Mesendoderm (in vitro differentiated cells): ENCODE results near the gene NAPG.
"Not testable (repeated sequence)": the region's sequence is repeated elsewhere in the genome, so short reads cannot be mapped to it uniquely, and the experiment has no call there.

Source experiments
- DNase-seq: peaks from one replicate; pipeline ENCODE4 v3.0.0; 2013
- H2AK5ac ChIP-seq: 2 replicates; pipeline ENCODE4 v1.6.1; 2013; ENCODE audit warnings: low read length, inconsistent platforms
- H2BK120ac ChIP-seq: 2 replicates; pipeline ENCODE4 v1.6.1; 2013; ENCODE audit warnings: low read depth, mild to moderate bottlenecking, low read length, moderate library complexity, mixed read lengths
- H2BK15ac ChIP-seq: replicated peaks from 2 replicates; pipeline ENCODE4 v1.6.1; 2013; ENCODE audit warnings: low read depth, mild to moderate bottlenecking, moderate library complexity
- H2BK5ac ChIP-seq: 2 replicates; pipeline ENCODE4 v1.6.1; 2013; ENCODE audit warnings: low read length, inconsistent platforms
- H3K18ac ChIP-seq: 2 replicates; pipeline ENCODE4 v1.6.1; 2013; ENCODE audit warnings: mild to moderate bottlenecking, low read length, mixed read lengths
- H3K23ac ChIP-seq: one replicate; pipeline ENCODE4 v1.6.1; 2013; ENCODE audit warnings: low read length
- H3K27ac ChIP-seq: 2 replicates; pipeline ENCODE4 v1.5.1; 2013; ENCODE audit warnings: low read depth, mild to moderate bottlenecking, inconsistent platforms, low read length, moderate library complexity
- H3K27me3 ChIP-seq: 2 replicates; pipeline ENCODE4 v1.6.1; 2013; ENCODE audit warnings: low read length, control low read depth, mild to moderate bottlenecking, inconsistent platforms; ENCODE audit not compliant: insufficient read depth, poor library complexity
- H3K36me3 ChIP-seq: 2 replicates; pipeline ENCODE4 v1.6.1; 2013; ENCODE audit warnings: low read length, inconsistent platforms; ENCODE audit not compliant: control insufficient read depth, insufficient read depth
- H3K4ac ChIP-seq: one replicate; pipeline ENCODE4 v1.6.1; 2013; ENCODE audit warnings: low read depth, mild to moderate bottlenecking, low read length, moderate library complexity
- H3K4me1 ChIP-seq: 2 replicates; pipeline ENCODE4 v1.6.1; 2013; ENCODE audit warnings: low read depth, low read length, inconsistent platforms; ENCODE audit not compliant: control insufficient read depth
- H3K4me2 ChIP-seq: 2 replicates; pipeline ENCODE4 v1.6.1; 2013; ENCODE audit warnings: low read length
- H3K4me3 ChIP-seq: 2 replicates; pipeline ENCODE4 v1.5.1; 2013; ENCODE audit warnings: mild to moderate bottlenecking, low read length
- H3K56ac ChIP-seq: one replicate; pipeline ENCODE4 v1.6.1; 2013; ENCODE audit warnings: low read length
- H3K79me1 ChIP-seq: 2 replicates; pipeline ENCODE4 v1.6.1; 2013; ENCODE audit warnings: low read length, inconsistent platforms
- H3K79me2 ChIP-seq: 2 replicates; pipeline ENCODE4 v1.6.1; 2013; ENCODE audit warnings: mild to moderate bottlenecking, low read length; ENCODE audit not compliant: control insufficient read depth, insufficient read depth
- H3K9ac ChIP-seq: 2 replicates; pipeline ENCODE4 v1.6.1; 2013; ENCODE audit warnings: low read length, inconsistent platforms
- H4K5ac ChIP-seq: one replicate; pipeline ENCODE4 v1.6.1; 2013; ENCODE audit warnings: low read length
- H4K8ac ChIP-seq: one replicate; pipeline ENCODE4 v1.6.1; 2013; ENCODE audit warnings: low read depth, mild to moderate bottlenecking, control low read depth, low read length, moderate library complexity
- WGBS: extraction: QIAGEN DNeasy Blood & Tissue Kit; methylation state at CpG from one replicate; pipeline ENCODE4 v1.1.7; 2013; ENCODE audit warnings: low lambda C conversion rate, missing lambda C conversion rate; ENCODE audit not compliant: insufficient coverage; ENCODE audit errors: extremely low coverage; 5-methylcytosine and 5-hydroxymethylcytosine counted together

The NAPG gene

DNA sequence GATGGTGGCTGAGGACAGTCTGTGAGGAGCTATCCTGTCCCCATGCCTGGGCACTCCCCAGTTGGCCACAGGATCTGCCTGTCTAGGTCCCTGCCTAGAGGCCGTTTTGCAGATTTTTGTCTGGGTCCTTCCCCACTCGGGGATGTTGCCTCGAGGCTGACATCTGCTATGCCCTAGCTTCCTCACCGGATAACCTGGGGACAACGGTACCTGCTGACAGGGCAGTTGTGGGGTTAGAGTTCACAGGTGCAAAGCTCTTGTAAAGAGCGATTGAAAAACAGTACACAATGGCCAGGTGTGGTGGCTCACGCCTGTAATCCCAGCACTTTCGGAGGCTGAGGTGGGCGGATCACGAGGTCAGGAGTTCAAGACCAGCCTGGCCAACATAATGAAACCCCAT lies 30.4 kb downstream of the NAPG start:
- H3K79me2 ChIP-seq, H3K36me3 ChIP-seq, H2BK15ac ChIP-seq, H3K4me1 ChIP-seq, H3K18ac ChIP-seq, H3K79me1 ChIP-seq, H4K8ac ChIP-seq, H3K9ac ChIP-seq, H3K27me3 ChIP-seq, H2BK120ac ChIP-seq, DNase-seq, H3K4ac ChIP-seq, H2BK5ac ChIP-seq, H3K4me2 ChIP-seq, H4K5ac ChIP-seq, H3K4me3 ChIP-seq, H3K27ac ChIP-seq, H3K56ac ChIP-seq, H2AK5ac ChIP-seq, H3K23ac ChIP-seq: not testable (repeated sequence)
- no CpG with 5 or more reads among the region's 10 CpGs for WGBS

DNA sequence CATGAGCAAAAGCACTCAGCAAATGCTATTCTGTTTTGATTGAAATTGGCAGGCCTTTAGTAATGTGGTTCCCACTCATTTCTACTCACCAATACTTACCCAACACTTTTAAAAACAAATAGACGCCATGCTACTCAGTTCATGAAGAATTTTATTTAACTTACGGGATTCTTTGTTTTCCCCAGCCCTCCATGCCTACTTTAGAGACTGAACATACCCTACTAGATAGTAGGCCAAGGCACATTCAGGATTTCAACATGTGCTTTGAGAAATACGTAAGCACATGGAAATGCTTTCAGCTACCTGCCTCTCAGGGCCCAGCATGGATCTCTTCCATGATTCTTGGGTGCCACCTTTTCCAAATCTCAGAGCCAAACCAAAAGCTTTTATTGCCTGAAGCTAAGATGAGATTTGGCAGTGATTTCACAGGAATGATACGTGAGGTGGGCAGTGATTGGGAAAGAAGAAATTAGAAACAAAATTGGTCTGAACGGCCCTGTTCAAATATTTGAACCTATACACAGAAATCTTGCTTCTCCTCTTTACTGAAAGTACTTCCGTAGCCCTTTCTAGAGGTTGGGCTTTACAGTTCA lies 31.4 kb downstream of the NAPG start:
- no peak for DNase-seq
- WGBS: 100% methylated on average over 1 of the region's 6 CpGs
- peaks cover 4% of the 10 kb centered on the region for H3K36me3 ChIP-seq

DNA sequence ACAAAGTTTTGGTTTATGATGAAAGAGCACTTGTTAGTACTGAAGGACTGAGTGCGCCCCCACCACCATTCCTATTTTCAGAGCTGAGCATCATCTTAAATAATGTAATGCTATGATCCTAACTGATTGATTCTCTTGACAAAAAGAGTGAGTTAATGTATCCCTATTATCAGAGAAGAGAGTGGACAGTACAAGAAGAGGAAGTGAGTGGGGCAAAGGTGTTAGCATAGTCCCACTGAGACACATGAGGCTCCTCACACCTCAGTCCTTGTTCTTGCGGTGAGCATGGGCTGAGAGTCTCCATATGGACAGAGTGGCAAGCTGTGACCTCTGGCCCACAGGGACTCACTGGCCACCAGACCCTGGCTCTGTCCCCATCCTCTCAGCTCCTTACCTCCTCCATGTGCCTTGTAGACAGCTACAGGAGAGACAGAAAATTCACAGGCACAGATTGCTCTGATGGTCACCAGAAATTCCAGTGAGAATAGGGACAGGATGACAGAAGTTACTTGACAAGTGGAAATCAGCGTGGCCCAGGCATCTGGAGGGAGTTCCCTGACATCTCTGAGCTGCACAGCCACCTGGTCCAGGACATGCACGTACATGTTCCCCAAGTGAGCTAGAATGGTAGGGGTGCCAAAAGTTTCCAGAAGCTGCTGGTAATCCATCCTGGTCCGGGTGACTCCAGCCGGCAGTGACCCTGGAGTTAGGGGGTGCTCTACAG lies 32.6 kb downstream of the NAPG start:
- H3K36me3 ChIP-seq: peaks cover 4% of the 10 kb centered on the region
- H2AK5ac ChIP-seq: no peak overlapping the region
- H3K18ac ChIP-seq: no peak overlapping the region
- no peak overlapping the region for H2BK5ac ChIP-seq
- H4K8ac ChIP-seq: no peak overlapping the region
- no peaks in the 10 kb centered on the region for H3K79me2 ChIP-seq
- no peak overlapping the region for H2BK120ac ChIP-seq
- H3K79me1 ChIP-seq: no peaks in the 10 kb centered on the region
- H3K23ac ChIP-seq: no peak overlapping the region
- no peak overlapping the region for H2BK15ac ChIP-seq
- H3K27ac ChIP-seq: no peak overlapping the region
- H3K9ac ChIP-seq: no peak overlapping the region
- H3K56ac ChIP-seq: no peak overlapping the region
- H3K4me1 ChIP-seq: no peaks in the 10 kb centered on the region
- H3K4me2 ChIP-seq: no peak overlapping the region
- H3K4me3 ChIP-seq: no peak overlapping the region
- H3K4ac ChIP-seq: no peak overlapping the region
- no peak for DNase-seq
- H3K27me3 ChIP-seq: no peaks in the 10 kb centered on the region
- H4K5ac ChIP-seq: no peak overlapping the region
- WGBS: no CpG with 5 or more reads among the region's 6 CpGs

More for the DNA sequence above, 31.4 kb downstream of the NAPG start:
- no peak overlapping the region for H3K4ac ChIP-seq
- H3K4me2 ChIP-seq: no peak overlapping the region
- H3K4me1 ChIP-seq: no peaks in the 10 kb centered on the region
- H3K4me3 ChIP-seq: no peak overlapping the region
- no peak overlapping the region for H3K18ac ChIP-seq
- no peak overlapping the region for H3K27ac ChIP-seq
- H2BK120ac ChIP-seq: no peak overlapping the region
- no peaks in the 10 kb centered on the region for H3K79me1 ChIP-seq
- H4K5ac ChIP-seq: no peak overlapping the region
- H2AK5ac ChIP-seq: no peak overlapping the region
- no peaks in the 10 kb centered on the region for H3K79me2 ChIP-seq
- no peak overlapping the region for H3K56ac ChIP-seq
- no peak overlapping the region for H2BK15ac ChIP-seq
- H4K8ac ChIP-seq: no peak overlapping the region
- no peak overlapping the region for H2BK5ac ChIP-seq
- no peaks in the 10 kb centered on the region for H3K27me3 ChIP-seq
- no peak overlapping the region for H3K23ac ChIP-seq
- no peak overlapping the region for H3K9ac ChIP-seq

DNA sequence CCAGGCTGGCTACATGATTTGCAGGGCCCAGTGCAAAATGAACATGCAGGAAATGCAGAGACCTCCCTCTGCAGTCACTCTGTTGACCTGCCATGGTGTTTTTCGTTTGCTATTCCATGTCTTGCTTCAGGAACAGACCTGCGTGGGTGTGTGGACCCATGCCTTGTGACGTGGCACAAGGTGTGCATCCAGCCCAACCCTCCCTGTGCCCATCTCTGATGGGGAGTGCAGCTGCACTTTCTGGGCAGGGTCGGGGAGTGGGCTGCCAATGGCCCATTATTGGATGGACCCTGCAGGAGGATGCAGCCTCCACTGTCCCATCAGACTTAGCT lies 33.1 kb downstream of the NAPG start:
- no CpG with 5 or more reads among the region's 4 CpGs for WGBS
- H2BK15ac ChIP-seq: no peak overlapping the region
- H4K8ac ChIP-seq: no peak overlapping the region
- no peaks in the 10 kb centered on the region for H3K4me1 ChIP-seq
- no peak overlapping the region for H3K9ac ChIP-seq
- no peak overlapping the region for H2BK120ac ChIP-seq
- H3K4me2 ChIP-seq: no peak overlapping the region
- peaks cover 4% of the 10 kb centered on the region for H3K36me3 ChIP-seq
- no peak overlapping the region for H3K4ac ChIP-seq
- no peak overlapping the region for H3K4me3 ChIP-seq
- H3K27ac ChIP-seq: no peak overlapping the region
- no peak overlapping the region for H2BK5ac ChIP-seq
- no peak overlapping the region for H3K18ac ChIP-seq
- H3K79me1 ChIP-seq: no peaks in the 10 kb centered on the region
- H3K56ac ChIP-seq: no peak overlapping the region
- no peak overlapping the region for H4K5ac ChIP-seq
- no peak for DNase-seq
- H3K23ac ChIP-seq: no peak overlapping the region
- no peak overlapping the region for H2AK5ac ChIP-seq
- H3K79me2 ChIP-seq: no peaks in the 10 kb centered on the region
- no peaks in the 10 kb centered on the region for H3K27me3 ChIP-seq

DNA sequence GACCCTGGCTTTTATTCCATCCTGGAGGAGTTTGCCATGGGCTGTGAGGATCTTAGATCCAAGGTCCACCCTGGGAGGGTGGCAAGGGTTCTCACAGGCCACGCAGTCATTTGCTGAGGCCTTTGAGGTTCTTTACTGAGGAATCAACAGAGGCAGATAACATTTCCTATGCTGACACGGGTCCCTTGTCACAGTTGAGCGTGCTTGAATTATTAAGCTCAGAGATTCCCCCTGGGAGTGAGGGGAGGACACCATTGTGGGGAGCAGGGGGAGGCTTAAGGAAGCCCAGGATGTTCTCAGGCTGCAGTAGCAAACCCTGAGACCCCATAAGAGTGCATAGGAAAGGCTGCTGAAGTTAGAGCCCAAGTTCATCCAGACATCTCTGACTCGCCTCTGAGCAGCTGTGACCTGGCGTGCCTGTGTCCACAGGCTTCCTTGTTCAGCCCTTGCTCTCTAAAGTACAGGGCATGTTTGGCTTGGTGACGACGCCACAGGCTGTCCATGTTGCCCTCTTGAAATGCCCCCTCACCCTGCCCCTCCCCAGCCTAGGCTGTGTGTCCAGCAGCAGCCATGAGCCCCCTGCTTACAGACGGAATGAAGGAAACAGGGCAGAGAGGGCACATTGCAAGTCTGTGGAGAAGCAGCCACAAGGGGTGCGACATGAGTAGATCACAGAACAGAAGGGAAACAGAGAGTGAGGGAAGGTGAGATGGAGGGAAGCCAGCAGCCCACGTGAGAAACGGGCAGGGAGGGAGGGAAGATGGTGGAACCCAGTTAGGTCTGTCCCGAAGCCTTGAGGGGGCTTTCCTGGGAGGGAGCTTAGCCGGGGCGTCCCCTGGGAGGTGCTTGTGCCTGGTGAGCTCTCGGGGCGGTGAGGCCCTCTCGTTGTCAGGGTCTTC lies 34.0 kb downstream of the NAPG start:
- no peaks in the 10 kb centered on the region for H3K27me3 ChIP-seq
- no peaks in the 10 kb centered on the region for H3K4me1 ChIP-seq
- H3K79me2 ChIP-seq: no peaks in the 10 kb centered on the region
- peak overlapping the region; percentile 49 for H3K9ac ChIP-seq
- no peak overlapping the region for H4K5ac ChIP-seq
- no peak overlapping the region for H2AK5ac ChIP-seq
- no peak overlapping the region for H4K8ac ChIP-seq
- no peak overlapping the region for H3K4ac ChIP-seq
- peaks cover 2% of the 10 kb centered on the region for H3K36me3 ChIP-seq
- DNase-seq: peak; percentile 24
- H3K23ac ChIP-seq: no peak overlapping the region
- H3K18ac ChIP-seq: no peak overlapping the region
- no peak overlapping the region for H3K4me3 ChIP-seq
- H3K56ac ChIP-seq: peak overlapping the region; percentile 69
- H2BK5ac ChIP-seq: no peak overlapping the region
- no peak overlapping the region for H3K27ac ChIP-seq
- no CpG with 5 or more reads among the region's 17 CpGs for WGBS
- peak overlapping the region; percentile 8 for H3K4me2 ChIP-seq
- H2BK15ac ChIP-seq: no peak overlapping the region
- no peak overlapping the region for H2BK120ac ChIP-seq
- no peaks in the 10 kb centered on the region for H3K79me1 ChIP-seq
